ENCODE measurements around the gene COL19A1. TPM values are rescaled to one million over a fixed set of nuclear protein-coding genes. Genes with fewer than 3 reads are reported as not detected.

COL19A1 gene
- total RNA-seq, 1 donor from 2014 or later: not detected

DNA sequence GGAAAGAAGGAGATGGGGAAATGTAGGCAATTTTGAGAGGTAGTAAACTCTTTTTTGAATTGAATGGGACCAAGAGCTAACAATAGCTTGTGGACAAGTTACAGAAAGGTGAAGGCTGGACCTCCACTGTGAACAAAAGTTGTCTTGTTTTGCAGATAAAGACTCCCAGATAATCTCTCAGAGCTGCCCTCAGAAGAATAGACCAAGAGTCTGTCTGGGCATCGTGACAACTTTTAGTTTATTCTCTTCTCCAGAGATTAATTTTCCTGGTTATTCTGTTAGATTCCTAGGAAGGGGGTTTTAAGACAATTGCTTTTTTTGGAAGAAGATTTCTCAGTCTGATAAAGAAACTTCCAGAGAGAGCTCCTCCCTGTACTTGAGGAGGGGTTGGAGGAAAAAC lies 161.9 kb downstream of the COL19A1 start:
- Mint-ChIP-seq H3K4me1 (ENCODE audit: low read depth) (no peaks in the 10 kb centered on the region), H3K27me3 (ENCODE audit: insufficient read depth) (no peaks in the 10 kb centered on the region), H3K4me3 (no peak overlapping the region), H3K27ac (no peak overlapping the region), H3K9me3 (no peaks in the 10 kb centered on the region), H3K36me3 (ENCODE audit: low read depth) (no peaks in the 10 kb centered on the region)
- DNase-seq (ENCODE audit: low spot score): no peak
- intact Hi-C loops (cut with micrococcal nuclease): no loop called here

DNA sequence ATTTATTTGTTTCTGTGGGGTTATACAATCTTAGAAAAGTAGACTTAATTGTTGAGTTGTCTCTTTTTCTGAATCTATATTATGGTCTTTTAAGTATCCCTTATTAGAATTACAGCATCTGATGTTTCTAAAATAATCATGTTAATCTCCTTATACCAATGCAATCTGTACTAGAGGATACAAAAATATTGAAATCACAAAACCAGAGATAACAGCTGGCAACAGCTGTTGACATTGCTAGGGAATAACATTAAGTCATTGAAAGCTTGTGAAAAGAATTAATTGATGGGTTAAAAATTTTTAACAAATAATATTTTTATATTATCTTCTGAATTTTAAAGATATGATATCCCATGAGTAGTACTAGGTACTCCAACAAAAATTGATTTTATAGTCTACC lies 162.6 kb downstream of the COL19A1 start:
- DNase-seq (ENCODE audit: low spot score): no peak
- no peaks in the 10 kb centered on the region for H3K9me3 Mint-ChIP-seq
- H3K4me3 Mint-ChIP-seq: no peak overlapping the region
- no peaks in the 10 kb centered on the region for H3K36me3 Mint-ChIP-seq (ENCODE audit: low read depth)
- no peaks in the 10 kb centered on the region for H3K4me1 Mint-ChIP-seq (ENCODE audit: low read depth)
- no peak overlapping the region for H3K27ac Mint-ChIP-seq
- intact Hi-C loops (cut with micrococcal nuclease): no loop called here
- no peaks in the 10 kb centered on the region for H3K27me3 Mint-ChIP-seq (ENCODE audit: insufficient read depth)

DNA sequence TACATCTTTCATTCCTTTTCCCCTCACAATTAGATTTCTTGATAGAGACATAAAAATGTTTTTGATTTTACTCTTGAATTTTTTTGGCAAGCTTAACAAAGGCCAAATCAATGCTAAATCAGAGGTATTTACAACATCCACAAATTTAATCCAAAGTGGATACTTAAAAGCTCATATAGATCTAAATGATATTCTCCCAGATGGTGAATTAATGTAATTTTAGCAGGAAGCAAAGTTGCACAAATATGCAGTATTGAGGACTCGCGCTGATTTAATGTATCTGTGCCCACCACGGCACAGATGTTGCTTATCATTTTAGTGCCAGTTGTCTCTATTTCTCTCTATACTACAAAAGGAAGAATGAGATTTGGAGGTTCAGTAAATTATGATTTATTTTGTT lies 167.4 kb downstream of the COL19A1 start:
- no peaks in the 10 kb centered on the region for H3K9me3 Mint-ChIP-seq
- no peaks in the 10 kb centered on the region for H3K4me1 Mint-ChIP-seq (ENCODE audit: low read depth)
- intact Hi-C loops (cut with micrococcal nuclease): no loop called here
- no peaks in the 10 kb centered on the region for H3K27me3 Mint-ChIP-seq (ENCODE audit: insufficient read depth)
- no peak overlapping the region for H3K27ac Mint-ChIP-seq
- no peak for DNase-seq (ENCODE audit: low spot score)
- H3K36me3 Mint-ChIP-seq (ENCODE audit: low read depth): no peaks in the 10 kb centered on the region
- no peak overlapping the region for H3K4me3 Mint-ChIP-seq

DNA sequence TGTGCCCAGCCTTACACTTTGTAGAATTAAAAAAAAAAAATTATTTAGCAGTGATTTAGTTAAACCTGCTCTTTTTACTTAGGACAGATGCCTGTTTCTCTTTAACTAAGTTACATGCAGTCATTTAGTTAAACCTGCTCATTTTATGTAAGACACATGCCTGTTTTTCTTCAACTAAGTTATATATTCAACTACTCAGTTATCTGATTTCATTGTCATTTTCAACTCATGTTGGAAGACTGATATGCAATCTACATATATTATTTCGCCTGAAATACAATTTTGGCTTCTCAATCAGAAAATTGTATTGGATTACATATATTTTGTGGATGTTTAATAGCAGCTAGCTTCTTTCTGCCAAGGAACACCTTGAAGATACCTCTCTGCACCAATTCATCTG lies 171.1 kb downstream of the COL19A1 start:
- H3K9me3 Mint-ChIP-seq: no peaks in the 10 kb centered on the region
- H3K4me1 Mint-ChIP-seq (ENCODE audit: low read depth): no peaks in the 10 kb centered on the region

DNA sequence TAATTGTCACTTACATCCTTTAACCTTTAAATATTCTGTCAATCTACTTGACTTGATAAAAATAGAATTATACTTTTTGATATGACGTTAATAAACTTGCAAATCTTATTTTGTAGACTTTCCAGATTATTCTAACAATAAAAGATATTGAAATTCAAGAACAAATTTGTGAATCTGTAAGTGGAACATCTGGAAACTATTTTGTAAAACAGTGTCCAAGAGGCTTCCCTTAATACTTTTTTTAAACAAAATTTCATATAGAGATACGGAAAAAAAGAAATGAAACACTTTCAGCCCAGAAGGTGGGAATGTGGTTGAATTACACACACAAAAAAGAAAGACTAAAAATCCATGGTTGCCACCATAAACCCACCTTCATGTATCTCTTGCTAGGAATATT lies 174.4 kb downstream of the COL19A1 start:
- intact Hi-C loops (cut with micrococcal nuclease): no loop called here
- H3K4me1 Mint-ChIP-seq (ENCODE audit: low read depth): no peaks in the 10 kb centered on the region
- no peaks in the 10 kb centered on the region for H3K36me3 Mint-ChIP-seq (ENCODE audit: low read depth)
- H3K27me3 Mint-ChIP-seq (ENCODE audit: insufficient read depth): peaks cover 3% of the 10 kb centered on the region
- DNase-seq (ENCODE audit: low spot score): no peak
- no peaks in the 10 kb centered on the region for H3K9me3 Mint-ChIP-seq
- no peak overlapping the region for H3K27ac Mint-ChIP-seq
- H3K4me3 Mint-ChIP-seq: no peak overlapping the region

More for the DNA sequence above, 171.1 kb downstream of the COL19A1 start:
- Mint-ChIP-seq H3K27ac (no peak overlapping the region), H3K36me3 (ENCODE audit: low read depth) (no peaks in the 10 kb centered on the region), H3K4me3 (no peak overlapping the region), H3K27me3 (ENCODE audit: insufficient read depth) (no peaks in the 10 kb centered on the region)
- no peak for DNase-seq (ENCODE audit: low spot score)
- intact Hi-C loops (cut with micrococcal nuclease): no loop called here

DNA sequence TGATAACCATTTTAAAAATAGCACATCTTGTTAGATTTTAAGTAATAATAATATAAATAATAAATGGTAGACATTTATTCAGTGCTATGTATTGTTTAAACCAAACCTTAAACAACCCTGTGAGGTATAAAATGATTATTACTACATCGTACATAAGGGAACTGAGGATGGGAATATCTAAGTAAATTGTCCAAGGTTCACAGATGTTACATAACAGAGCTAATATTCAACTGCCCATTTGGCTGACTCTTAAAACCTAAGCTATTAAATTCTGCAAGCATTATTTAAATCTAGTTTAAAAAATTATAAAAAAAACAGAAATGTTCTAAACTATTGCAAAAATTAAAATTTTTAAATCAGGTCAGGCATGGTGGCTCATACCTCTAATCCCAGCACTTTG lies 175.1 kb downstream of the COL19A1 start:
- Mint-ChIP-seq H3K27me3 (ENCODE audit: insufficient read depth) (peaks cover 4% of the 10 kb centered on the region), H3K36me3 (ENCODE audit: low read depth) (no peaks in the 10 kb centered on the region), H3K4me3 (no peak overlapping the region), H3K9me3 (no peaks in the 10 kb centered on the region), H3K4me1 (ENCODE audit: low read depth) (no peaks in the 10 kb centered on the region), H3K27ac (no peak overlapping the region)
- no peak for DNase-seq (ENCODE audit: low spot score)
- intact Hi-C loops (cut with micrococcal nuclease): no loop called here

DNA sequence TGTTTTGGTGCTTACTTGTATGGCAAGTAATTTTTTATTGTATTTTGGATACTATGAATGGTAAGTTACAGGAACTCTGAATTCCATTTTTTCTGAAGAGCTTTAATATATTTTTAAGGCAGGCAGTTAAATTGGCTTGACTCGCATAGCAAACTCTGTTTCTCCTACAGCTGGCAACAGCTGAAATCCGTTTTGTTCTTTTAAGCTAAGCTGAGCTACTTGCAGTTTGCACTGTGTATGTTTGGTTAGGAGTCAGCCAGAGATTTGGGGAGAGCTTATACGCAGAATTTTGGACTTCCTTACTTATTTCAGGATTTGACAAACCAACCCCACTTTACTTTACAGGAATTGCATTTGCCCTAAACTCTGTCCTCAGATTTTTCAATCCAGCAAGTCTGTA lies 179.1 kb downstream of the COL19A1 start:
- Mint-ChIP-seq H3K36me3 (ENCODE audit: low read depth) (no peaks in the 10 kb centered on the region), H3K27me3 (ENCODE audit: insufficient read depth) (peaks cover 4% of the 10 kb centered on the region), H3K4me3 (no peak overlapping the region), H3K4me1 (ENCODE audit: low read depth) (no peaks in the 10 kb centered on the region), H3K27ac (no peak overlapping the region), H3K9me3 (no peaks in the 10 kb centered on the region)
- DNase-seq (ENCODE audit: low spot score): no peak
- intact Hi-C loops (cut with micrococcal nuclease): no loop called here

DNA sequence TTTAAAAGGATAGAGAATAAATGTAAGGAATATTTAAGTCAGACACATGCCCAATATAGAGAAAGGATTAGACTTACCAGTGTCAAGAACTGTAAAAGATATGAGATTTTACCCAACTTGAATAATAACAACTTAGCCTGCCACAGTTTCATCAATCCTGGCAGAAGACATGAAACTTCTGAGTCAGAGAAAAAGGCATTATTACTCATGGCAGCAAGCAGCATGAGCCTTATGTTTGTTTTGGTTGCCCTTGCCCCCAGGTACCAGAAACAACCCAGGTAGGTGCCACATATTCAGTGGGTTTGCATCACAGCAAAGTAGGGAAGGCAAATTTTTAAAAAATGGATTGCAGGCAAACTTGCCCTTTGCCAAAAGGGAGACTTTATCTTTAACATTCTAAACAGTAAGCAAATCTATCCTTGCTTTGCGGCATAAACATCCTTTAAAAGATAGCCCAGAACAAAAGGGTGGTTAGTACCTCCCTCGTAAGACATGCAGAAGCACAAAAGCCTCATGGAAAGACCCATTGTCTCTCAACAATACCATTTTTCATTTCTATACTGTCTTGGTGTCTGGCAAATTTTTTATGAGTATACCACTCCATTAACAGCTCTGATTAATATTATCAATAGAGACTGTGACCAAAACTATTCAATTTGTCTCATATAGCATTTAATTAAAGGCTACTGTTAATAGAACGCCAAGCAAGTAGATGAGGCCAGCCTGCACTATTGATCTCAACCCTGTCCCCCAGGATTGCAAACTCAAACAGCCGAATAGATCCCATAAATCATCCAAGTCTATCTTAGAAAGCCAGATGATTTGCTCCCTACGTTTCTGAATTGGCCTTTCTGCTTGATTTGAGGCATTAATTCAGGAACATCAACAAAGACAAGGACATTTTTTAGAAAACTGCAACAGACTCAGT lies 185.1 kb downstream of the COL19A1 start:
- H3K4me1 Mint-ChIP-seq (ENCODE audit: low read depth): no peaks in the 10 kb centered on the region
- no peaks in the 10 kb centered on the region for H3K27me3 Mint-ChIP-seq (ENCODE audit: insufficient read depth)
- H3K4me3 Mint-ChIP-seq: no peak overlapping the region
- no peak for DNase-seq (ENCODE audit: low spot score)
- H3K36me3 Mint-ChIP-seq (ENCODE audit: low read depth): no peaks in the 10 kb centered on the region
- H3K9me3 Mint-ChIP-seq: no peaks in the 10 kb centered on the region
- H3K27ac Mint-ChIP-seq: no peak overlapping the region
- intact Hi-C loops (cut with micrococcal nuclease): no loop called here

DNA sequence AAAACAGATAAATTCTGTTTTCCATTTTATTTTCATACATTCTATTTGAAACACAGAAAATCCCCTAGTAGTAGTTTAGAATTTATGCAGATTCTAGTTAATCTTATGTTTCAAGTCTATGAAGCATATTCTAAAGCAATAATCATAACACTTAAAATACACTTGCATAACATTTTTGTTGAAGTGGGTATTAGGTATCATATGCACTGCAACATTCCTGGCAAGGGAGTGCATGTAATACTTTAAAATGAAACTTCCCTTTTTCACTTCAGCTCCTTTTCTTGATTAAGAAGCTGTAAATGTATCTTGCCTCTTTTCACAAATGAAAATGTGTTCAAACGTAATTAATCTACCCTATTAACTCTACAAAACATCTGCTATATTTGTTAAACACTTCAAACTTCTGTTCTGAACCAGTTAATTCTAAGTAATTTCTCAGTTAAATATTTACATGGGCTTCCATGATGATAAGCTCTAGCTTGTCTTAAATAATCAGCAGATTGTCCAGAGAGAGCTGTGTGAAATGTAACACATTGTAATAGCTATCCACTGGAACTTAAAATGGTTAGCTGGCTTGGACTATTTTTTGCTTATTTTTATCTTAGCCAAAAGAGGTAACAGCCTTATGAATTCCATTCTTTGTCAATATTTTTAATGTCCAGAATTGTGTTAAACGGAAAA lies 192.8 kb downstream of the COL19A1 start:
- H3K27me3 Mint-ChIP-seq (ENCODE audit: insufficient read depth): no peaks in the 10 kb centered on the region
- H3K9me3 Mint-ChIP-seq: no peaks in the 10 kb centered on the region
- no peaks in the 10 kb centered on the region for H3K36me3 Mint-ChIP-seq (ENCODE audit: low read depth)
- DNase-seq (ENCODE audit: low spot score): no peak
- H3K27ac Mint-ChIP-seq: no peak overlapping the region
- H3K4me3 Mint-ChIP-seq: no peak overlapping the region
- intact Hi-C loops (cut with micrococcal nuclease): no loop called here
- H3K4me1 Mint-ChIP-seq (ENCODE audit: low read depth): no peaks in the 10 kb centered on the region

DNA sequence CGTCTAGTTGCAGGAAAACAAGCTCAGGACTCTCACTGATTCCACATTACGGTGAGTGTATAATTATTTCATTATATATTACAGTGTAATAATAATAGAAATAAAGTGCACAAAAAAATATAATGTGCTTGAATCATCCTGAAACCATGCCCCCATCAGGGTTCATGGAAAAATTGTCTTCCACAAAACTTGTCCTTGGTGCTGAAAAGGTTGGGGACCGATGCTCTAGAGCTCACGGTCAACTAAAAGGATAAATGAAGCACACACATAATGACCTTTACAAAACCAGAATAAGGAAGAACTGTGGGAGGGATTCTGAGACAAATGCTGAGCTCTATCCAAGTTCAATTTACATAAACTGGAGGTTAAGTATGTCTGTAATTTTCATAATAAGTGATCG lies 194.3 kb downstream of the COL19A1 start:
- Mint-ChIP-seq H3K36me3 (ENCODE audit: low read depth) (no peaks in the 10 kb centered on the region), H3K4me1 (ENCODE audit: low read depth) (no peaks in the 10 kb centered on the region), H3K9me3 (no peaks in the 10 kb centered on the region), H3K27me3 (ENCODE audit: insufficient read depth) (no peaks in the 10 kb centered on the region), H3K4me3 (no peak overlapping the region), H3K27ac (no peak overlapping the region)
- intact Hi-C loops (cut with micrococcal nuclease): no loop called here
- DNase-seq (ENCODE audit: low spot score): no peak

DNA sequence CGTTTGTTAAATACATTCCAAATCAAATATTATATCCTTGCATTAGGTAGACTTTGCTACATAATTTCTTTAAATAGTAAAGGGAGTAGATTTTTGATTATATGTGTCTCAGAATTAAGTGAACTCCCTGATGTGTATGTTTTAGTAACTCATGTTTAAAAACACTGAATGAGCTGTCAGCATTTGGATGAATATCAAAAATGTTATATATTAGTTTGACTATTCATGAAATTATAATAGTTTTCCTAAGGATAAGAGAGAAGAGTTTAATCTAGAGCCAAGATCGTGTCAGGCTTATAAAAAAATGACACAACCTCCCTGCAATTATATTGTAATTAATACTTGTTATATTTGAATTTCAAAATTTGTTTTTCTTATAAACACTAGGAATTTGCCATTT lies 195.2 kb downstream of the COL19A1 start:
- Mint-ChIP-seq H3K36me3 (ENCODE audit: low read depth) (no peaks in the 10 kb centered on the region), H3K4me3 (no peak overlapping the region), H3K27ac (no peak overlapping the region), H3K27me3 (ENCODE audit: insufficient read depth) (no peaks in the 10 kb centered on the region), H3K9me3 (no peaks in the 10 kb centered on the region), H3K4me1 (ENCODE audit: low read depth) (no peaks in the 10 kb centered on the region)
- no peak for DNase-seq (ENCODE audit: low spot score)
- intact Hi-C loops (cut with micrococcal nuclease): no loop called here

DNA sequence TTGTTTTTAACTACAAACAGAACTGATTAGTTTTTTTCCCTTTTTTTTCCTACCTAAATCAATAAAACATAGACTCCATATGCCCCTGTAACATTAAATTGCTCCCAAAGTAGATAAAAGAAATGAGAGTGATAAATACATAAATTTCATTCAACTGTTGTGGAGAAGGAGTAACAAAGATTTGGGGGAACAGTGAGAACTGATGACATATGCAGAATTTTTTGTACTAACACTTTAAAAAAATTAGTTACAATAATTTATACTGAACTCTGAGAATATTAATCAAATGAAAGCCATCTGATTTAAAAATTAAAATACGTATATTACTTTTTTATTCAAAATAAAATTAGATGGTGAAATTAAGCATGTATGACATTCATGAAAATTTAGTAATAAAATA lies 195.7 kb downstream of the COL19A1 start:
- no peaks in the 10 kb centered on the region for H3K27me3 Mint-ChIP-seq (ENCODE audit: insufficient read depth)
- no peak for DNase-seq (ENCODE audit: low spot score)
- H3K9me3 Mint-ChIP-seq: no peaks in the 10 kb centered on the region
- no peaks in the 10 kb centered on the region for H3K4me1 Mint-ChIP-seq (ENCODE audit: low read depth)
- no peak overlapping the region for H3K27ac Mint-ChIP-seq
- no peaks in the 10 kb centered on the region for H3K36me3 Mint-ChIP-seq (ENCODE audit: low read depth)
- H3K4me3 Mint-ChIP-seq: no peak overlapping the region
- intact Hi-C loops (cut with micrococcal nuclease): no loop called here

DNA sequence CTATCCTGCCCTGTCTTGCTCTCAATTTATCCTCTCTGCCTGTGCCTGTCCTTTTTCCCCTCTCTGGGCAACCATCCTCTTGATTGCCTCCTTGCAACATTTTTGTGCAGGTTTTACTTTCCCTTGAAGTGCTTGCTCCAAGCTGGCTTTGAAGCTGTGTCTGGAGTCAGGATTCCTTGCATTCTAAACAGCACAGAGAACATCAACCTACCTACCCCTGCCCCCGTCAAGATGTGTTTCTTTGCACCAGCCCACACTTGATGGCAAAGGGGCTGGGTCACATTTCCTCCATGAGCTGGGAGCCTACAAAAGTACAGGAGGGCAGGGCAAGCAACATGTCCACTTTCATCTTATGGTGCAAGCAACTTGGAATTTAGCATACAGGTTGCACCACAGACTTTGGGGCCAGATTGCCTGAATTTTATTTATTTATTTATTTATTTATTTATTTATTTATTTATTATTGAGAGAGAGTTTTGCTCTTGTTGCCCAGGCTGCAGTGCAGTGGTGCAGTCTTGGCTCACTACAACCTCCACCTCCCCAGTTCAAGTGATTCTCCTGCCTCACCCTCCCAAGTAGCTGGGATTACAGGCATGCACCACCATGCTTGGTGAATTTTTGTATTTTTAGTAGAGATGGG lies 206.3 kb downstream of the COL19A1 start:
- H3K4me3 Mint-ChIP-seq: no peak overlapping the region
- peaks cover 3% of the 10 kb centered on the region for H3K27me3 Mint-ChIP-seq (ENCODE audit: insufficient read depth)
- H3K27ac Mint-ChIP-seq: no peak overlapping the region
- DNase-seq (ENCODE audit: low spot score): no peak
- H3K4me1 Mint-ChIP-seq (ENCODE audit: low read depth): no peaks in the 10 kb centered on the region
- H3K36me3 Mint-ChIP-seq (ENCODE audit: low read depth): no peaks in the 10 kb centered on the region
- intact Hi-C loops (cut with micrococcal nuclease): no loop called here
- H3K9me3 Mint-ChIP-seq: no peaks in the 10 kb centered on the region
